H1 (cell line): ENCODE results near the gene GLI1. TPM values are rescaled to one million over a fixed set of nuclear protein-coding genes. Genes with fewer than 3 reads are reported as not detected.
A peak's percentile ranks its signal among the peaks of the same experiment; 100 is the strongest.

Experiments used
- CTCF ChIA-PET: fragments of 300-600 bp; sonication (Branson Sonifier 250); formaldehyde crosslinking; loops from one replicate; lab custom pipeline; 2021; ENCODE audit not compliant: partially characterized antibody; lab: Charles Lee
- POLR2A ChIA-PET: fragments of 300-600 bp; sonication (Branson Sonifier 250); formaldehyde crosslinking; loops from one replicate; lab custom pipeline; 2021; ENCODE audit warnings: inconsistent platforms; ENCODE audit not compliant: partially characterized antibody; lab: Charles Lee
- DNase-seq, 2 experiments: peaks; one replicate each; pipeline versions ENCODE4 v3.0.0 to v3.0.0-alpha.2; 2010 to 2022; ENCODE audit warnings: low spot score in 2 of 2, low read depth in 1 of 2, mixed read lengths in 1 of 2
- FAIRE-seq: peaks from 2 replicates; lab custom pipeline; 2011; peaks lifted over from hg19 to GRCh38; lab: Jason Lieb, UNC
- H2AFZ ChIP-seq: 2 replicates; pipeline ENCODE4 v1.8.1; 2012; ENCODE audit warnings: low read length, inconsistent platforms
- H2AK5ac ChIP-seq: 2 replicates; pipeline ENCODE4 v1.6.1; 2013; ENCODE audit warnings: low read depth, low read length
- H2BK120ac ChIP-seq: replicated peaks from 2 replicates; pipeline ENCODE3; 2013; ENCODE audit warnings: low read depth, low read length, inconsistent platforms
- H2BK12ac ChIP-seq: 2 replicates; pipeline ENCODE4 v1.6.1; 2013; ENCODE audit warnings: low read depth, low read length
- H2BK15ac ChIP-seq: 2 replicates; pipeline ENCODE4 v1.6.1; 2013; ENCODE audit warnings: low read length
- H2BK20ac ChIP-seq: 2 replicates; pipeline ENCODE4 v1.6.1; 2013; ENCODE audit warnings: low read length
- H2BK5ac ChIP-seq: 2 replicates; pipeline ENCODE4 v1.6.1; 2013; ENCODE audit warnings: low read depth, low read length
- H3K14ac ChIP-seq: 2 replicates; pipeline ENCODE4 v1.6.1; 2013; ENCODE audit warnings: inconsistent platforms; ENCODE audit not compliant: insufficient read length
- H3K18ac ChIP-seq: 2 replicates; pipeline ENCODE4 v1.6.1; 2013; ENCODE audit warnings: low read length; ENCODE audit errors: extremely low read depth
- H3K23ac ChIP-seq: 2 replicates; pipeline ENCODE4 v1.6.1; 2013; ENCODE audit warnings: inconsistent platforms; ENCODE audit not compliant: insufficient read length
- H3K23me2 ChIP-seq: 2 replicates; pipeline ENCODE4 v1.6.1; 2013; ENCODE audit warnings: low read depth, low read length
- H3K27ac ChIP-seq: 2 replicates; pipeline ENCODE4 v1.6.1; 2011; ENCODE audit warnings: low read depth, low read length, inconsistent platforms
- H3K27me3 ChIP-seq, 4 experiments: replicated peaks in 1 of 4; 1 replicate in 1 of 4; 2 replicates in 3 of 4; pipeline versions ENCODE4 v1.6.1 to v1.8.1; 2011 to 2013; ENCODE audit warnings: low read length in 3 of 4, mild to moderate bottlenecking in 3 of 4, inconsistent platforms in 2 of 4, mixed read lengths in 2 of 4, moderate library complexity in 1 of 4; ENCODE audit not compliant: control insufficient read depth in 3 of 4, insufficient read depth in 3 of 4; ENCODE audit errors: extremely low read depth in 1 of 4
- H3K36me3 ChIP-seq, 4 experiments: 2 replicates each; pipeline versions ENCODE4 v1.6.1 to v1.8.1; 2011 to 2013; ENCODE audit warnings: mild to moderate bottlenecking in 4 of 4, low read length in 3 of 4, moderate library complexity in 2 of 4, control low read depth in 1 of 4, inconsistent platforms in 1 of 4; ENCODE audit not compliant: insufficient read depth in 4 of 4, control insufficient read depth in 2 of 4
- H3K4ac ChIP-seq: replicated peaks from 2 replicates; pipeline ENCODE3; 2013; ENCODE audit warnings: low read length, low read depth, mixed read lengths, inconsistent platforms; ENCODE audit not compliant: insufficient read length
- H3K4me1 ChIP-seq, 4 experiments: replicated peaks in 1 of 4; 1 replicate in 1 of 4; 2 replicates in 3 of 4; pipeline versions ENCODE4 v1.6.1 to v1.8.1; 2011 to 2013; ENCODE audit warnings: low read length in 3 of 4, inconsistent platforms in 2 of 4, mixed read lengths in 1 of 4; ENCODE audit not compliant: insufficient read depth in 4 of 4, control insufficient read depth in 3 of 4
- H3K4me2 ChIP-seq, 2 experiments: 2 replicates each; pipeline versions ENCODE4 v1.6.1 to v1.8.1; 2011 to 2013; ENCODE audit warnings: low read depth in 2 of 2, low read length in 2 of 2, control low read depth in 1 of 2, inconsistent platforms in 1 of 2, mild to moderate bottlenecking in 1 of 2; ENCODE audit not compliant: insufficient read depth in 1 of 2
- H3K4me3 ChIP-seq, 4 experiments: fragments of 200-600, 300-600 bp in 1 of 4; sonication (generic), shearing (Covaris generic), sonication (Bioruptor Twin) in 1 of 4; 2 replicates each; pipeline versions ENCODE4 v1.5.1 to v1.8.1; 2011 to 2016; ENCODE audit warnings: low read length in 4 of 4, low read depth in 3 of 4, control low read depth in 2 of 4, inconsistent platforms in 2 of 4, mild to moderate bottlenecking in 2 of 4, mixed read lengths in 1 of 4, moderate library complexity in 1 of 4; ENCODE audit not compliant: insufficient read depth in 2 of 4; ENCODE audit errors: extremely low read depth in 1 of 4
- H3K56ac ChIP-seq: replicated peaks from 2 replicates; pipeline ENCODE3; 2013; ENCODE audit warnings: low read depth, mild to moderate bottlenecking, mixed read lengths, low read length, inconsistent platforms; ENCODE audit not compliant: insufficient read length
- H3K79me1 ChIP-seq: 2 replicates; pipeline ENCODE4 v1.6.1; 2013; ENCODE audit warnings: low read depth, low read length, control low read depth
- H3K79me2 ChIP-seq, 2 experiments: 2 replicates each; pipeline versions ENCODE4 v1.6.1 to v1.8.1; 2012 to 2013; ENCODE audit warnings: low read length in 2 of 2, mild to moderate bottlenecking in 2 of 2, inconsistent platforms in 1 of 2; ENCODE audit not compliant: insufficient read depth in 2 of 2, control insufficient read depth in 1 of 2
- H3K9ac ChIP-seq, 4 experiments: replicated peaks in 1 of 4; 1 replicate in 1 of 4; 2 replicates in 3 of 4; pipeline versions ENCODE4 v1.6.1 to v1.8.1; 2011 to 2013; ENCODE audit warnings: low read depth in 3 of 4, low read length in 3 of 4, control low read depth in 2 of 4, mild to moderate bottlenecking in 2 of 4, moderate library complexity in 2 of 4, inconsistent platforms in 1 of 4; ENCODE audit errors: extremely low read depth in 1 of 4
- H3K9me3 ChIP-seq, 2 experiments: 2 replicates each; pipeline versions ENCODE4 v1.6.1 to v1.8.1; 2012 to 2013; ENCODE audit warnings: mild to moderate bottlenecking in 2 of 2, moderate library complexity in 2 of 2, control low read depth in 1 of 2, inconsistent platforms in 1 of 2, low read depth in 1 of 2, low read length in 1 of 2, mixed read lengths in 1 of 2; ENCODE audit not compliant: insufficient read depth in 2 of 2
- H4K20me1 ChIP-seq, 2 experiments: replicated peaks in 1 of 2; 2 replicates each; pipeline versions ENCODE3 to v1.8.1; 2011 to 2013; ENCODE audit warnings: inconsistent platforms in 2 of 2, low read length in 2 of 2, mild to moderate bottlenecking in 1 of 2; ENCODE audit not compliant: insufficient read depth in 2 of 2, control insufficient read depth in 1 of 2
- H4K5ac ChIP-seq: 2 replicates; pipeline ENCODE4 v1.6.1; 2013; ENCODE audit warnings: low read length, low read depth, mixed read lengths, inconsistent platforms; ENCODE audit not compliant: insufficient read length
- H4K8ac ChIP-seq: 2 replicates; pipeline ENCODE4 v1.8.0; 2013; ENCODE audit warnings: mild to moderate bottlenecking, moderate library complexity, low read length, inconsistent platforms; ENCODE audit not compliant: insufficient read depth; ENCODE audit errors: extremely low read depth
- H4K91ac ChIP-seq: replicated peaks from 2 replicates; pipeline ENCODE3; 2013; ENCODE audit warnings: low read length, mixed read lengths, inconsistent platforms; ENCODE audit not compliant: insufficient read length
- TAF1 ChIP-seq: IDR thresholded peaks from 2 replicates; pipeline ENCODE4 v1.6.1; 2011; ENCODE audit warnings: mild to moderate bottlenecking, low read depth, low read length
- WGBS, 2 experiments: shearing (Covaris generic) in 1 of 2; methylation state at CpG; one replicate each; pipeline versions ENCODE4 v1.1.6 to v1.1.7; 2013 to 2015; ENCODE audit warnings: low lambda C conversion rate in 2 of 2, mixed read lengths in 2 of 2, inconsistent platforms in 1 of 2, low coverage in 1 of 2, missing lambda C conversion rate in 1 of 2; ENCODE audit not compliant: insufficient replicate concordance in 2 of 2, insufficient coverage in 1 of 2, insufficient read length in 1 of 2; ENCODE audit errors: extremely low coverage in 1 of 2, missing lambda C conversion rate in 1 of 2; 5-methylcytosine and 5-hydroxymethylcytosine counted together
- polyA plus RNA-seq, 7 experiments: library from polyadenylated mRNA; depleted of rRNA in 3 of 7; stranded (reverse) in 5 of 7; unstranded in 2 of 7; fragments of >200 nt in 5 of 7; fragments of 200-250 nt in 2 of 7; gene quantifications; 1 replicate in 5 of 7; 2 replicates in 1 of 7; 4 replicates in 1 of 7; pipeline versions ENCODE4 v1.2.1 to v1.2.3, GENCODE V29; 2011 to 2013; ENCODE audit warnings: missing spikeins in 2 of 7, mixed read lengths in 2 of 7
- total RNA-seq: library from RNA; stranded (reverse); fragmentation: NEBNext Ultra II Directional; extraction: Animal tissue kit (Norgen Biotek cat#: 25700); gene quantifications from 2 replicates; pipeline ENCODE4 v1.2.1, GENCODE V29; 2021

Gene GLI1
- total and polyA plus RNA-seq, 2 of the 8 experiments (the other 6 are each of a cell fraction or from before 2014, with no cell fraction given) = 23.5 to 25.3 TPM

DNA sequence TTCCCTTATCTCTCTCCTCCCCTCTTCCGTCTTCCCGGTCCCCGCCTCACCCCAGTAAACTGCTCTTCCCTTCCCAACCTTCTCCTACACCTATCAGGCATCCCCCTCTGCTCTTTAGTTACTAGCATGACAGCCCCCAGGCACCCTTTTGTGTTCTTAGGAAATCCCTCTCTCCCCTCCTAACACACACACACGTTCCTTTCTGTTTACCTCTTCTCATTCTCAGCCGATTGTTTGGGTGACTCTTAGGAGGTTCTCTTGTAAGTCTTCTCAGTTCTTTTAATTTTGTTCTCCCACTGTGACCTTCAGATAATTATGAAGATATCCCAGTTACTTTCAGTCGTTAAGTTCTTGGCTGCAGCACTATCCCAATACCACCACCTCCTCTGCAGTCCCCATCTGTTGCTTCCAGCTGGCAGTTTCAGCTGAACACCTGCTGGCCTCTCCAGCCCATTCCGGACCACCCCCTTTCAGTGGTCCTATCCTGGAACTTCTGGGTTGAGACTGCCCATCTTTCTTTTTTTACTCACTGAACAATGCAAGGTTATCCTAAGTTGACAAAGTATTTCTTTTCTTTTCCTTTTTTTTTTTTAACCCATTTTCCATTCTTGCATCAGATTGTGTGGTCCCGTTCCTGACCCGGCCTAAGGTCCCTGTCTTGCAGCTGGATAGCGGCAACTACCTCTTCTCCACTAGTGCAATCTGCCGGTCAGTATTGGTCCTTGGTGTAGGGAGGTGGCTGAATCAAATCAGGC is 29.0 kb downstream of the GLI1 start:
- CTCF ChIA-PET = interaction anchor here (0.6 to 25.1 kb wide), 4 partner anchors 9 to 95 kb away, joined by 4 to 441 read pairs (median 20); partner anchors contain the start of genes GLI1 and INHBE
- H4K5ac ChIP-seq = peak overlapping the region; percentile 83
- no peak for DNase-seq
- TF ChIP-seq TAF1 = peak; percentile 50; the same call in 1 of the 2 replicates

More for the DNA sequence above, 29.0 kb downstream of the GLI1 start:
- Histone ChIP-seq H2AK5ac (peak overlapping the region; percentile 75), H3K36me3 (peaks cover 22 to 42% (median 38%) of the 10 kb centered on the region in 4 experiments), H3K9me3 (no peaks in the 10 kb centered on the region; a peak in 1 of 4 replicates), H3K79me2 (peaks cover 14 to 28% of the 10 kb centered on the region in 2 experiments), H3K27ac (peak overlapping the region; percentile 93), H2BK15ac (no peak overlapping the region), H3K79me1 (peaks cover 8% of the 10 kb centered on the region; the same call in 1 of the 2 replicates), H2BK12ac (peak overlapping the region; percentile 91; the same call in 1 of the 2 replicates), H3K56ac (peak overlapping the region; percentile 85), H3K27me3 (no peaks in the 10 kb centered on the region), H2AFZ (no peak overlapping the region), H2BK20ac (no peak overlapping the region), H3K4me3 (peak overlapping the region; percentile 77 to 99 (median 94)), H2BK120ac (no peak overlapping the region), H3K4ac (peak overlapping the region; percentile 87), H3K18ac (peak overlapping the region; percentile 95; the same call in 1 of the 2 replicates), H3K4me2 (peak overlapping the region; percentile 66 to 74), H3K23me2 (peaks cover 7% of the 10 kb centered on the region; the same call in 1 of the 2 replicates), H2BK5ac (peak overlapping the region; percentile 98), H3K14ac (no peak overlapping the region), H4K8ac (peak overlapping the region; percentile 98; the same call in 1 of the 2 replicates), H4K91ac (peak overlapping the region; percentile 44), H3K9ac (peak overlapping the region; percentile 75 to 96 (median 88)), H3K23ac (no peak overlapping the region), H4K20me1 (peaks cover 0 to 3% of the 10 kb centered on the region in 2 experiments), H3K4me1 (peaks cover 0 to 7% (median 2%) of the 10 kb centered on the region in 4 experiments; a peak in 5 of 7 replicates)
- FAIRE-seq = no peak
- POLR2A ChIA-PET = interaction anchor here (0.5 to 1.5 kb wide), 7 partner anchors 38 to 359 kb away, joined by 3 to 5 read pairs (median 3); no protein-coding TSS in a partner anchor
- 34 to 93% methylated on average over 2 to 11 of the region's 11 CpGs for WGBS, 2 experiments
